Kidney (tissue), 14 donors: ENCODE measurements around the gene GM2A. TPM values are rescaled to one million over a fixed set of nuclear protein-coding genes. Genes with fewer than 3 reads are reported as not detected.

Experiments used
- DNase-seq, 5 donors: peaks; one replicate each; pipeline ENCODE4 v3.0.0-alpha.2; 2013 to 2020
- FAIRE-seq: peaks from 2 replicates; lab custom pipeline; 2012; peaks lifted over from hg19 to GRCh38; lab: Jason Lieb, UNC
- H3K27ac ChIP-seq, 2 donors: one replicate each; pipeline ENCODE4 v1.7.0; 2013; ENCODE audit warnings: low read depth in 2 of 2, low read length in 2 of 2, inconsistent platforms in 1 of 2
- H3K27me3 ChIP-seq: one replicate; pipeline ENCODE4 v1.7.1; 2013; ENCODE audit warnings: low read length, inconsistent platforms; ENCODE audit not compliant: control insufficient read depth, insufficient read depth
- H3K36me3 ChIP-seq, 3 donors: one replicate each; pipeline versions ENCODE4 v1.7.0 to v1.7.1; 2013; ENCODE audit warnings: low read length in 3 of 3, control low read depth in 1 of 3, inconsistent platforms in 1 of 3; ENCODE audit not compliant: insufficient read depth in 3 of 3, control insufficient read depth in 2 of 3
- H3K4me1 ChIP-seq, 3 donors: one replicate each; pipeline versions ENCODE4 v1.7.0 to v1.7.1; 2013; ENCODE audit warnings: low read length in 3 of 3, inconsistent platforms in 1 of 3, low read depth in 1 of 3; ENCODE audit not compliant: control insufficient read depth in 2 of 3, insufficient read depth in 2 of 3
- H3K4me3 ChIP-seq, 3 donors: one replicate each; pipeline versions ENCODE4 v1.7.0 to v1.8.1; 2013; ENCODE audit warnings: low read length in 3 of 3, control low read depth in 1 of 3, inconsistent platforms in 1 of 3
- H3K9ac ChIP-seq, 3 donors: one replicate each; pipeline versions ENCODE4 v1.7.0 to v1.7.1; 2013; ENCODE audit warnings: low read length in 3 of 3, control low read depth in 1 of 3, inconsistent platforms in 1 of 3
- H3K9me3 ChIP-seq, 3 donors: one replicate each; pipeline versions ENCODE4 v1.7.0 to v1.7.1; 2013; ENCODE audit warnings: low read length in 3 of 3, control low read depth in 1 of 3, inconsistent platforms in 1 of 3; ENCODE audit not compliant: control insufficient read depth in 2 of 3, insufficient read depth in 1 of 3
- CTCF ChIP-seq: IDR thresholded peaks from 3 replicates; pipeline ENCODE4 v1.5.1; 2012; ENCODE audit warnings: mild to moderate bottlenecking, moderate library complexity, borderline replicate concordance; ENCODE audit not compliant: insufficient read depth; ENCODE audit errors: extremely low read depth
- intact Hi-C: fragments of 100-400 bp; cut with DNase I; formaldehyde crosslinking; loops from one replicate; pipeline ENCODE4 v1.11.1; 2022
- polyA plus RNA-seq: library from polyadenylated mRNA; stranded (reverse); fragments of 350-450 nt; fragmentation: Illumina TruSeq; extraction: RNeasy Lipid Tissue Mini Kit (QIAGEN cat#74804); gene quantifications from one replicate; pipeline ENCODE4 v1.2.3, GENCODE V29; 2014; ENCODE audit warnings: low read depth, low replicate concordance; ENCODE audit not compliant: insufficient read depth
- total RNA-seq: library from RNA; stranded (reverse); fragmentation: NEBNext Ultra II Directional; extraction: Animal tissue kit (Norgen Biotek cat#: 25700); gene quantifications from one replicate; pipeline ENCODE4 v1.2.1, GENCODE V29; 2021
- donor health status: control.
- donor health status: control.
- donor health status: control.
- donor health status: control.
- donor health status: control.
- donor health status: DM: yes; HTN: yes; CAD: no.
- donor health status: Normal renal cell carcinoma (clear cell type).

The GM2A gene
- total and polyA plus RNA-seq, 2 donors from 2014 or later, result 13.7 to 29.8 TPM

GRCh38 chr5:151228986-151229385, 24.0 kb upstream of the GM2A start:
- no peak for FAIRE-seq
- Histone ChIP-seq H3K27ac (no peak overlapping the region), H3K27me3 (no peaks in the 10 kb centered on the region), H3K9ac (no peak overlapping the region), H3K36me3 (no peaks in the 10 kb centered on the region), H3K9me3 (no peaks in the 10 kb centered on the region), H3K4me1 (no peaks in the 10 kb centered on the region), H3K4me3 (no peak overlapping the region)
- intact Hi-C loops, result no loop called here
- TF ChIP-seq CTCF, result no peak
- no peak for DNase-seq

GRCh38 chr5:151230048-151230680, 22.8 kb upstream of the GM2A start:
- H3K9me3 ChIP-seq, result no peaks in the 10 kb centered on the region
- H3K27me3 ChIP-seq, result no peaks in the 10 kb centered on the region
- intact Hi-C loops, result no loop called here
- no peak overlapping the region for H3K9ac ChIP-seq
- FAIRE-seq (no peak), DNase-seq (peak in 1 of 5 donors; percentile 43)
- peaks cover 0 to 5% (median 0%) of the 10 kb centered on the region in 3 donors for H3K4me1 ChIP-seq
- peak overlapping the region; percentile 13 to 54 for H3K27ac ChIP-seq
- no peak for TF ChIP-seq CTCF
- no peak overlapping the region for H3K4me3 ChIP-seq
- no peaks in the 10 kb centered on the region for H3K36me3 ChIP-seq

GRCh38 chr5:151231359-151231758, 21.6 kb upstream of the GM2A start:
- Histone ChIP-seq H3K9ac (no peak overlapping the region), H3K27me3 (no peaks in the 10 kb centered on the region), H3K9me3 (no peaks in the 10 kb centered on the region), H3K4me1 (peaks cover 0 to 5% (median 0%) of the 10 kb centered on the region in 3 donors), H3K27ac (no peak overlapping the region), H3K4me3 (no peak overlapping the region), H3K36me3 (no peaks in the 10 kb centered on the region)
- intact Hi-C loops, result no loop called here
- no peak for DNase-seq
- no peak for FAIRE-seq
- no peak for TF ChIP-seq CTCF
